WTC11 (cell line): ENCODE results near the gene PIMREG. TPM values are rescaled to one million over a fixed set of nuclear protein-coding genes. Genes with fewer than 3 reads are reported as not detected.

Experiments used
- ATAC-seq: fragments of 200-7000 bp; cut with Tn5 transposase; 2 replicates; pipeline ENCODE4 v1.10.0; 2021; ENCODE audit warnings: mild to moderate bottlenecking, moderate library complexity
- CTCF ChIA-PET: fragments of 300-600 bp; sonication (Branson Sonifier 250); formaldehyde crosslinking; loops from one replicate; lab custom pipeline; 2021; ENCODE audit warnings: antibody characterized with exemption; lab: Charles Lee
- POLR2A ChIA-PET: fragments of 350-600 bp; sonication (Branson Sonifier 250); formaldehyde crosslinking; loops from one replicate; lab custom pipeline; 2021; ENCODE audit warnings: antibody characterized with exemption; lab: Charles Lee
- DNase-seq: peaks from one replicate; pipeline ENCODE4 v3.0.0; 2021; ENCODE audit warnings: low spot score
- H3K27ac Mint-ChIP-seq: 2 replicates; pipeline ENCODE4 v1.8.0; 2021; ENCODE audit warnings: mixed read lengths
- H3K27me3 Mint-ChIP-seq: 2 replicates; pipeline ENCODE4 v1.8.0; 2021; ENCODE audit warnings: low read depth, mild to moderate bottlenecking, moderate library complexity, mixed read lengths
- H3K36me3 Mint-ChIP-seq: 2 replicates; pipeline ENCODE4 v1.8.0; 2021; ENCODE audit warnings: mixed read lengths
- H3K4me1 Mint-ChIP-seq: 2 replicates; pipeline ENCODE4 v1.8.0; 2022; ENCODE audit warnings: mixed read lengths
- H3K4me3 Mint-ChIP-seq: 2 replicates; pipeline ENCODE4 v1.8.0; 2021; ENCODE audit warnings: mild to moderate bottlenecking, moderate library complexity, mixed read lengths
- H3K9me3 Mint-ChIP-seq: 2 replicates; pipeline ENCODE4 v1.8.0; 2021; ENCODE audit warnings: mixed read lengths
- ESRRA ChIP-seq: sonication (generic); formaldehyde crosslinking; IDR thresholded peaks from 2 replicates; pipeline ENCODE4 v1.8.1; 2022; ENCODE audit warnings: mild to moderate bottlenecking, missing genetic modification reagents, borderline replicate concordance
- FOXJ3 ChIP-seq: sonication (generic); formaldehyde crosslinking; IDR thresholded peaks from 2 replicates; pipeline ENCODE4 v1.9.0; 2021; ENCODE audit warnings: missing genetic modification reagents, mild to moderate bottlenecking, borderline replicate concordance
- NR2C2 ChIP-seq: sonication (generic); formaldehyde crosslinking; IDR thresholded peaks from 2 replicates; pipeline ENCODE4 v1.8.0; 2022; ENCODE audit warnings: mild to moderate bottlenecking, missing genetic modification reagents
- PRDM15 ChIP-seq: sonication (generic); formaldehyde crosslinking; IDR thresholded peaks from 2 replicates; pipeline ENCODE4 v1.8.0; 2022; ENCODE audit warnings: missing genetic modification reagents
- RELA ChIP-seq: sonication (generic); formaldehyde crosslinking; IDR thresholded peaks from 2 replicates; pipeline ENCODE4 v1.8.1; 2022; ENCODE audit warnings: missing genetic modification reagents, mild to moderate bottlenecking, borderline replicate concordance
- TCF7 ChIP-seq: sonication (generic); formaldehyde crosslinking; IDR thresholded peaks from 2 replicates; pipeline ENCODE4 v1.8.0; 2022; ENCODE audit warnings: mild to moderate bottlenecking, low read depth, missing genetic modification reagents, moderate library complexity
- ZMAT4 ChIP-seq: fragments of 250-450 bp; sonication (Bioruptor Pico); IDR thresholded peaks from 2 replicates; pipeline ENCODE4 v1.9.0; 2021; ENCODE audit warnings: mild to moderate bottlenecking
- total RNA-seq: library from RNA; stranded (reverse); gene quantifications from 3 replicates; pipeline ENCODE4 v1.2.3, GENCODE V29; 2021
- TF ChIP-seq, protein P1 (sequence below): sonication (generic); formaldehyde crosslinking; IDR thresholded peaks from 2 replicates; pipeline ENCODE4 v1.8.0; 2023; ENCODE audit warnings: missing genetic modification reagents, mild to moderate bottlenecking, borderline replicate concordance
- TF ChIP-seq, protein P2 (sequence below): fragments of 200-600 bp; IDR thresholded peaks from 2 replicates; pipeline ENCODE4 v1.8.0; 2022; ENCODE audit warnings: antibody characterized with exemption
- TF ChIP-seq, protein P3 (sequence below): sonication (generic); formaldehyde crosslinking; IDR thresholded peaks from 2 replicates; pipeline ENCODE4 v1.8.1; 2022; ENCODE audit warnings: mild to moderate bottlenecking, missing genetic modification reagents, moderate library complexity, borderline replicate concordance
- TF ChIP-seq, protein P4 (sequence below): fragments of 250-450 bp; sonication (Bioruptor Pico); IDR thresholded peaks from 2 replicates; pipeline ENCODE4 v1.9.0; 2021; ENCODE audit warnings: moderate library complexity, mild to moderate bottlenecking, inconsistent platforms, borderline replicate concordance
- TF ChIP-seq, protein P5 (sequence below): sonication (generic); formaldehyde crosslinking; IDR thresholded peaks from 2 replicates; pipeline ENCODE4 v1.8.0; 2022; ENCODE audit warnings: mild to moderate bottlenecking, missing genetic modification reagents

The PIMREG gene
- total RNA-seq, 1 experiment from 2014 or later: 92.2 TPM

GRCh38 chr17:6446516-6447100 lies 2.4 kb downstream of the PIMREG start:
- Mint-ChIP-seq H3K27me3 (no peaks in the 10 kb centered on the region; the same call in 1 of the 2 replicates), H3K9me3 (peaks cover 10% of the 10 kb centered on the region), H3K27ac (no peak overlapping the region), H3K4me1 (peaks cover 51% of the 10 kb centered on the region), H3K36me3 (peaks cover 51% of the 10 kb centered on the region), H3K4me3 (no peak overlapping the region)
- POLR2A ChIA-PET: no interaction called here
- CTCF ChIA-PET: interaction anchor here (1.7 kb wide), 1 partner anchor 26 kb away, joined by 6 read pairs; no protein-coding TSS in a partner anchor
- ATAC-seq: no peak
- TF ChIP-seq PRDM15 (CRISPR knock-in tag) (no peak), TCF7 (CRISPR knock-in tag) (no peak), FOXJ3 (CRISPR knock-in tag) (no peak), ZMAT4 (no peak), NR2C2 (CRISPR knock-in tag) (no peak), RELA (CRISPR knock-in tag) (no peak), ESRRA (no peak)
- TF ChIP-seq, protein P1, sequence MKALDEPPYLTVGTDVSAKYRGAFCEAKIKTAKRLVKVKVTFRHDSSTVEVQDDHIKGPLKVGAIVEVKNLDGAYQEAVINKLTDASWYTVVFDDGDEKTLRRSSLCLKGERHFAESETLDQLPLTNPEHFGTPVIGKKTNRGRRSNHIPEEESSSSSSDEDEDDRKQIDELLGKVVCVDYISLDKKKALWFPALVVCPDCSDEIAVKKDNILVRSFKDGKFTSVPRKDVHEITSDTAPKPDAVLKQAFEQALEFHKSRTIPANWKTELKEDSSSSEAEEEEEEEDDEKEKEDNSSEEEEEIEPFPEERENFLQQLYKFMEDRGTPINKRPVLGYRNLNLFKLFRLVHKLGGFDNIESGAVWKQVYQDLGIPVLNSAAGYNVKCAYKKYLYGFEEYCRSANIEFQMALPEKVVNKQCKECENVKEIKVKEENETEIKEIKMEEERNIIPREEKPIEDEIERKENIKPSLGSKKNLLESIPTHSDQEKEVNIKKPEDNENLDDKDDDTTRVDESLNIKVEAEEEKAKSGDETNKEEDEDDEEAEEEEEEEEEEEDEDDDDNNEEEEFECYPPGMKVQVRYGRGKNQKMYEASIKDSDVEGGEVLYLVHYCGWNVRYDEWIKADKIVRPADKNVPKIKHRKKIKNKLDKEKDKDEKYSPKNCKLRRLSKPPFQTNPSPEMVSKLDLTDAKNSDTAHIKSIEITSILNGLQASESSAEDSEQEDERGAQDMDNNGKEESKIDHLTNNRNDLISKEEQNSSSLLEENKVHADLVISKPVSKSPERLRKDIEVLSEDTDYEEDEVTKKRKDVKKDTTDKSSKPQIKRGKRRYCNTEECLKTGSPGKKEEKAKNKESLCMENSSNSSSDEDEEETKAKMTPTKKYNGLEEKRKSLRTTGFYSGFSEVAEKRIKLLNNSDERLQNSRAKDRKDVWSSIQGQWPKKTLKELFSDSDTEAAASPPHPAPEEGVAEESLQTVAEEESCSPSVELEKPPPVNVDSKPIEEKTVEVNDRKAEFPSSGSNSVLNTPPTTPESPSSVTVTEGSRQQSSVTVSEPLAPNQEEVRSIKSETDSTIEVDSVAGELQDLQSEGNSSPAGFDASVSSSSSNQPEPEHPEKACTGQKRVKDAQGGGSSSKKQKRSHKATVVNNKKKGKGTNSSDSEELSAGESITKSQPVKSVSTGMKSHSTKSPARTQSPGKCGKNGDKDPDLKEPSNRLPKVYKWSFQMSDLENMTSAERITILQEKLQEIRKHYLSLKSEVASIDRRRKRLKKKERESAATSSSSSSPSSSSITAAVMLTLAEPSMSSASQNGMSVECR (CRISPR knock-in tag): no peak
- TF ChIP-seq, protein P2, sequence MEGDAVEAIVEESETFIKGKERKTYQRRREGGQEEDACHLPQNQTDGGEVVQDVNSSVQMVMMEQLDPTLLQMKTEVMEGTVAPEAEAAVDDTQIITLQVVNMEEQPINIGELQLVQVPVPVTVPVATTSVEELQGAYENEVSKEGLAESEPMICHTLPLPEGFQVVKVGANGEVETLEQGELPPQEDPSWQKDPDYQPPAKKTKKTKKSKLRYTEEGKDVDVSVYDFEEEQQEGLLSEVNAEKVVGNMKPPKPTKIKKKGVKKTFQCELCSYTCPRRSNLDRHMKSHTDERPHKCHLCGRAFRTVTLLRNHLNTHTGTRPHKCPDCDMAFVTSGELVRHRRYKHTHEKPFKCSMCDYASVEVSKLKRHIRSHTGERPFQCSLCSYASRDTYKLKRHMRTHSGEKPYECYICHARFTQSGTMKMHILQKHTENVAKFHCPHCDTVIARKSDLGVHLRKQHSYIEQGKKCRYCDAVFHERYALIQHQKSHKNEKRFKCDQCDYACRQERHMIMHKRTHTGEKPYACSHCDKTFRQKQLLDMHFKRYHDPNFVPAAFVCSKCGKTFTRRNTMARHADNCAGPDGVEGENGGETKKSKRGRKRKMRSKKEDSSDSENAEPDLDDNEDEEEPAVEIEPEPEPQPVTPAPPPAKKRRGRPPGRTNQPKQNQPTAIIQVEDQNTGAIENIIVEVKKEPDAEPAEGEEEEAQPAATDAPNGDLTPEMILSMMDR: no peak
- TF ChIP-seq, protein P3, sequence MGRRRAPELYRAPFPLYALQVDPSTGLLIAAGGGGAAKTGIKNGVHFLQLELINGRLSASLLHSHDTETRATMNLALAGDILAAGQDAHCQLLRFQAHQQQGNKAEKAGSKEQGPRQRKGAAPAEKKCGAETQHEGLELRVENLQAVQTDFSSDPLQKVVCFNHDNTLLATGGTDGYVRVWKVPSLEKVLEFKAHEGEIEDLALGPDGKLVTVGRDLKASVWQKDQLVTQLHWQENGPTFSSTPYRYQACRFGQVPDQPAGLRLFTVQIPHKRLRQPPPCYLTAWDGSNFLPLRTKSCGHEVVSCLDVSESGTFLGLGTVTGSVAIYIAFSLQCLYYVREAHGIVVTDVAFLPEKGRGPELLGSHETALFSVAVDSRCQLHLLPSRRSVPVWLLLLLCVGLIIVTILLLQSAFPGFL (CRISPR knock-in tag): no peak
- TF ChIP-seq, protein P4, sequence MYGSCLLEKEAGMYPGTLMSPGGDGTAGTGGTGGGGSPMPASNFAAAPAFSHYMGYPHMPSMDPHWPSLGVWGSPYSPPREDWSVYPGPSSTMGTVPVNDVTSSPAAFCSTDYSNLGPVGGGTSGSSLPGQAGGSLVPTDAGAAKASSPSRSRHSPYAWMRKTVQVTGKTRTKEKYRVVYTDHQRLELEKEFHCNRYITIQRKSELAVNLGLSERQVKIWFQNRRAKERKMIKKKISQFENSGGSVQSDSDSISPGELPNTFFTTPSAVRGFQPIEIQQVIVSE: no peak
- TF ChIP-seq, protein P5, sequence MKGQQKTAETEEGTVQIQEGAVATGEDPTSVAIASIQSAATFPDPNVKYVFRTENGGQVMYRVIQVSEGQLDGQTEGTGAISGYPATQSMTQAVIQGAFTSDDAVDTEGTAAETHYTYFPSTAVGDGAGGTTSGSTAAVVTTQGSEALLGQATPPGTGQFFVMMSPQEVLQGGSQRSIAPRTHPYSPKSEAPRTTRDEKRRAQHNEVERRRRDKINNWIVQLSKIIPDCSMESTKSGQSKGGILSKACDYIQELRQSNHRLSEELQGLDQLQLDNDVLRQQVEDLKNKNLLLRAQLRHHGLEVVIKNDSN (CRISPR knock-in tag): no peak
- DNase-seq: no peak
